Colonic mucosa (tissue), 4 donors: ENCODE data around the gene SVEP1. TPM values are rescaled to one million over a fixed set of nuclear protein-coding genes. Genes with fewer than 3 reads are reported as not detected.

ENCODE experiments used
- DNase-seq: peaks from one replicate; pipeline ENCODE4 v3.0.0-alpha.2; 2020
- H3K27ac ChIP-seq: fragments of 200-600 bp; one replicate; pipeline ENCODE4 v1.8.0; 2021
- H3K27me3 ChIP-seq: fragments of 200-600 bp; one replicate; pipeline ENCODE4 v1.8.0; 2021
- H3K36me3 ChIP-seq: fragments of 200-600 bp; one replicate; pipeline ENCODE4 v1.8.0; 2021
- H3K4me1 ChIP-seq: fragments of 200-600 bp; one replicate; pipeline ENCODE4 v1.8.0; 2021; ENCODE audit warnings: mild to moderate bottlenecking
- H3K4me3 ChIP-seq: fragments of 200-600 bp; one replicate; pipeline ENCODE4 v1.8.0; 2021
- H3K9ac ChIP-seq, 2 donors: one replicate each; pipeline ENCODE4 v1.7.0; 2013; ENCODE audit warnings: control low read depth in 2 of 2, low read depth in 2 of 2, low read length in 2 of 2
- H3K9me3 ChIP-seq: fragments of 200-600 bp; one replicate; pipeline ENCODE4 v1.8.0; 2021
- CTCF ChIP-seq: fragments of 200-600 bp; IDR thresholded peaks from one replicate; pipeline ENCODE4 v1.8.0; 2022; ENCODE audit warnings: antibody characterized with exemption, mild to moderate bottlenecking
- intact Hi-C: fragments of 100-400 bp; cut with DNase I; formaldehyde crosslinking; loops from one replicate; pipeline ENCODE4 v1.14.1; 2022
- total RNA-seq, 2 donors: library from RNA; stranded (reverse); fragmentation: NEBNext Ultra II Directional in 1 of 2; extraction: Animal tissue kit (Norgen Biotek cat#: 25700) in 1 of 2; gene quantifications; one replicate each; pipeline ENCODE4 v1.2.1, GENCODE V29; 2021
- donor health status: healthy.
- donor health status: DM: no; HTN: no; CAD: no.
- donor health status: DM: no; HTN: no; CAD: no.

The SVEP1 gene
- total RNA-seq, 2 donors from 2014 or later: 2.1 to 9.7 TPM

- Histone ChIP-seq H3K9ac (no peak overlapping the region), H3K4me1 (no peaks in the 10 kb centered on the region), H3K9me3 (no peaks in the 10 kb centered on the region), H3K27me3 (no peaks in the 10 kb centered on the region), H3K4me3 (no peak overlapping the region), H3K36me3 (no peaks in the 10 kb centered on the region), H3K27ac (no peak overlapping the region)
- intact Hi-C loops: no loop called here
- DNase-seq: no peak
- TF ChIP-seq CTCF: no peak
Observed at GRCh38 chr9:110526426-110526825, 53.1 kb downstream of the SVEP1 start.

- H3K27me3 ChIP-seq: no peaks in the 10 kb centered on the region
- no peak overlapping the region for H3K9ac ChIP-seq
- no peaks in the 10 kb centered on the region for H3K4me1 ChIP-seq
- no peak overlapping the region for H3K27ac ChIP-seq
- TF ChIP-seq CTCF: no peak
- intact Hi-C loops: no loop called here
- H3K9me3 ChIP-seq: no peaks in the 10 kb centered on the region
- no peaks in the 10 kb centered on the region for H3K36me3 ChIP-seq
- no peak overlapping the region for H3K4me3 ChIP-seq
- DNase-seq: no peak
Observed at GRCh38 chr9:110521206-110521605, 58.3 kb downstream of the SVEP1 start.

GRCh38 chr9:110520120-110520701 is 59.3 kb downstream of the SVEP1 start:
- Histone ChIP-seq H3K4me3 (no peak overlapping the region), H3K9ac (no peak overlapping the region), H3K9me3 (no peaks in the 10 kb centered on the region), H3K27ac (no peak overlapping the region), H3K4me1 (no peaks in the 10 kb centered on the region), H3K27me3 (no peaks in the 10 kb centered on the region), H3K36me3 (no peaks in the 10 kb centered on the region)
- intact Hi-C loops: no loop called here
- no peak for TF ChIP-seq CTCF
- DNase-seq: no peak

GRCh38 chr9:110517483-110517882 is 62.1 kb downstream of the SVEP1 start:
- no peak for TF ChIP-seq CTCF
- no peak overlapping the region for H3K9ac ChIP-seq
- no peak for DNase-seq
- H3K4me1 ChIP-seq: no peaks in the 10 kb centered on the region
- H3K27ac ChIP-seq: no peak overlapping the region
- no peaks in the 10 kb centered on the region for H3K27me3 ChIP-seq
- no peaks in the 10 kb centered on the region for H3K36me3 ChIP-seq
- H3K4me3 ChIP-seq: no peak overlapping the region
- intact Hi-C loops: no loop called here
- no peaks in the 10 kb centered on the region for H3K9me3 ChIP-seq

GRCh38 chr9:110514897-110515296 is 64.6 kb downstream of the SVEP1 start:
- Histone ChIP-seq H3K27me3 (no peaks in the 10 kb centered on the region), H3K9ac (no peak overlapping the region), H3K9me3 (no peaks in the 10 kb centered on the region), H3K4me1 (no peaks in the 10 kb centered on the region), H3K36me3 (no peaks in the 10 kb centered on the region), H3K27ac (no peak overlapping the region), H3K4me3 (no peak overlapping the region)
- intact Hi-C loops: no loop called here
- no peak for DNase-seq
- TF ChIP-seq CTCF: no peak

GRCh38 chr9:110512817-110513216 is 66.7 kb downstream of the SVEP1 start:
- no peak overlapping the region for H3K27ac ChIP-seq
- TF ChIP-seq CTCF: no peak
- no peaks in the 10 kb centered on the region for H3K9me3 ChIP-seq
- H3K4me1 ChIP-seq: no peaks in the 10 kb centered on the region
- no peaks in the 10 kb centered on the region for H3K27me3 ChIP-seq
- H3K36me3 ChIP-seq: no peaks in the 10 kb centered on the region
- no peak for DNase-seq
- no peak overlapping the region for H3K4me3 ChIP-seq
- intact Hi-C loops: no loop called here
- H3K9ac ChIP-seq: no peak overlapping the region
